WERI-Rb-1 (cell line): ENCODE data around the gene NKX6-2.

Source experiments
- DNase-seq: peaks from one replicate; pipeline ENCODE4 v3.0.0-alpha.2; 2020
- H3K27ac ChIP-seq: fragments of 250-450 bp; sonication (Bioruptor Pico); 2 replicates; pipeline ENCODE4 v1.5.1; 2020; ENCODE audit warnings: mild to moderate bottlenecking, moderate library complexity
- H3K27me3 ChIP-seq: fragments of 250-450 bp; sonication (Bioruptor Pico); 2 replicates; pipeline ENCODE4 v1.5.1; 2021; ENCODE audit warnings: mild to moderate bottlenecking, low read depth, moderate library complexity; ENCODE audit not compliant: insufficient read depth, severe bottlenecking
- H3K36me3 ChIP-seq: fragments of 250-450 bp; sonication (Bioruptor Pico); 2 replicates; pipeline ENCODE4 v1.5.1; 2020; ENCODE audit warnings: mild to moderate bottlenecking, moderate library complexity
- H3K4me3 ChIP-seq: 2 replicates; pipeline ENCODE4 v1.5.1; 2011; ENCODE audit warnings: low read depth, mild to moderate bottlenecking, control low read depth, low read length
- H3K9me3 ChIP-seq: fragments of 250-450 bp; sonication (Bioruptor Pico); 2 replicates; pipeline ENCODE4 v1.5.1; 2021; ENCODE audit warnings: mild to moderate bottlenecking, moderate library complexity; ENCODE audit not compliant: severe bottlenecking
- CTCF ChIP-seq: IDR thresholded peaks from 2 replicates; pipeline ENCODE4 v1.5.1; 2011; ENCODE audit warnings: low read depth, mild to moderate bottlenecking, control low read depth, inconsistent platforms, low read length

Gene NKX6-2

GRCh38 chr10:132786884-132787494 is 1.0 kb upstream of the NKX6-2 start:
- H3K4me3 ChIP-seq = peak overlapping the region; percentile 30
- no peak overlapping the region for H3K27ac ChIP-seq
- no peaks in the 10 kb centered on the region for H3K36me3 ChIP-seq
- no peak for TF ChIP-seq CTCF
- peaks cover 9% of the 10 kb centered on the region for H3K9me3 ChIP-seq
- H3K27me3 ChIP-seq = peaks cover 37% of the 10 kb centered on the region
- DNase-seq = no peak

GRCh38 chr10:132786476-132786883 is 533 bp upstream of the NKX6-2 start:
- H3K9me3 ChIP-seq = peaks cover 9% of the 10 kb centered on the region
- no peaks in the 10 kb centered on the region for H3K36me3 ChIP-seq
- TF ChIP-seq CTCF = no peak
- peak overlapping the region; percentile 36 for H3K4me3 ChIP-seq
- no peak overlapping the region for H3K27ac ChIP-seq
- DNase-seq = no peak
- H3K27me3 ChIP-seq = peaks cover 37% of the 10 kb centered on the region

GRCh38 chr10:132784866-132785722 is 853 bp downstream of the NKX6-2 start:
- H3K27ac ChIP-seq = no peak overlapping the region
- no peak overlapping the region for H3K4me3 ChIP-seq
- H3K36me3 ChIP-seq = no peaks in the 10 kb centered on the region
- no peak for TF ChIP-seq CTCF
- DNase-seq = no peak
- H3K9me3 ChIP-seq = peaks cover 9% of the 10 kb centered on the region
- H3K27me3 ChIP-seq = peaks cover 37% of the 10 kb centered on the region

- Histone ChIP-seq H3K4me3 (no peak overlapping the region), H3K36me3 (no peaks in the 10 kb centered on the region), H3K27me3 (peaks cover 30% of the 10 kb centered on the region), H3K27ac (no peak overlapping the region), H3K9me3 (peaks cover 9% of the 10 kb centered on the region)
- TF ChIP-seq CTCF = no peak
- DNase-seq = no peak
Measured at GRCh38 chr10:132783940-132784865, 1.7 kb downstream of the NKX6-2 start.

GRCh38 chr10:132783165-132783939 is 2.6 kb downstream of the NKX6-2 start:
- Histone ChIP-seq H3K9me3 (peaks cover 9% of the 10 kb centered on the region), H3K27me3 (peaks cover 21% of the 10 kb centered on the region), H3K36me3 (no peaks in the 10 kb centered on the region), H3K4me3 (no peak overlapping the region), H3K27ac (no peak overlapping the region)
- no peak for DNase-seq
- no peak for TF ChIP-seq CTCF
